ENCODE data around the gene STOML1. TPM values are rescaled to one million over a fixed set of nuclear protein-coding genes. Genes with fewer than 3 reads are reported as not detected.

The STOML1 gene
- total RNA-seq, 4 donors from 2014 or later = 10.9 to 25.8 (median 18.2) TPM

Other genes starting within 250 kb of the STOML1 start
- 1 to 10 TPM; 2.6 to 4.7 (median 3.7) TPM for gene INSYN1, start 238.9 kb downstream of the STOML1 start, total RNA-seq
- not detected for gene TBC1D21, start 118.7 kb downstream of the STOML1 start, total RNA-seq
- 1 to 10 TPM; 4.2 to 9.2 (median 6.3) TPM for gene LOXL1, start 65.8 kb downstream of the STOML1 start, total RNA-seq
- 100 to 1,000 TPM in 1 of 4 donors, 10 to 100 TPM in 3; 45.2 to 214 (median 65.5) TPM for gene PML, start 2.4 kb upstream of the STOML1 start, total RNA-seq
- under 1 TPM in 1 of 4 donors, not detected in 3; 0.17 TPM for gene GOLGA6A, start 90.3 kb upstream of the STOML1 start, total RNA-seq
- 1 to 10 TPM in 2 of 4 donors, under 1 TPM in 1, not detected in 1; 0.44 to 3.6 (median 1.1) TPM for gene ISLR2, start 138.3 kb upstream of the STOML1 start, total RNA-seq
- gene ISLR, start 181.4 kb upstream of the STOML1 start, total RNA-seq = 10 to 100 TPM; 52.0 to 89.6 (median 63.8) TPM
- gene STRA6, start 210.5 kb upstream of the STOML1 start, total RNA-seq = not detected
- gene CCDC33, start 244.0 kb upstream of the STOML1 start, total RNA-seq = not detected

Data from subcutaneous adipose tissue (tissue), 4 donors.